Measurements from ENCODE around the gene TAS2R39.

Gene TAS2R39

GRCh38 chr7:143217806-143218205, 34.6 kb downstream of the TAS2R39 start:
- DNase-seq: no peak

DNA sequence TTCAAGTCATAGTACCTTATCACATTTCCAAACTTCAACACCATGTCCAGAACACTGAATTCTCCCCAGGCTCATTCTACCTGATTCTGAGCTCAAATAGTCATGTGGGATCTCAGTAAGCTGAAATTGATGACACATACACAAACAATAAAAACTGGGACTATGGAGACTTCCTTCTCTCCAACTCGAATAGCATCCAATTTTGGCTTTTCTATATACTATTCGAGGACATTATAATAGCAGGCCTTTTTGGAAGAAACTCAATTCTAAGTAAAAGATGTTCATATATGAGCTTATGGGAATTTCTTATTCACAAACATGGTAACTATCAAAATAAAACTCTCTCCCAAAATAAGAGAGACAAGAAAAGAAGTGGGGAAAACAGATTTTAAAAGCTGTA, 38.1 kb downstream of the TAS2R39 start:
- DNase-seq: no peak

DNA sequence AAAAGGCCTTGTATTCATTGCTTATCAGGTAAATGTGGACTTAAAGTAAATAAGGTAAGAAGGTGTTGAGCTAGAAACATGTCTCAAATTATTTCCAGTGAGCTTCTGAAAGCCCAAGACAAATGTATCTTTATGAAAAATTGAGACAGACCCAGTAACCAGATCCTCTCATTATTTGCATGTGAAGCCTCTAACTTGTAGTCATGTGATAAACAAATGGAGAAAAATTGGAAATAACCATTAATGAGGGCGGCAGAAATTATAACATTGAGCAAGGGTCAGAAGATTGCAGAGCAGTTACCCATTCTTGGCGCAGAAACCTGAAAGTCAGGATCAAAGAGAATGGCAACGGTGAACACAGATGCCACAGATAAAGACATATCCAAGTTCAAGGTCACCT, 38.5 kb downstream of the TAS2R39 start, which contains the start of gene TAS2R40:
Gene TAS2R40 (plus strand): TSS at position 301 of the 400 bp plus-strand sequence. CDS start 42 bp downstream, at position 343.
- DNase-seq: no peak

- no peak for DNase-seq
These were observed 39.6 kb downstream of the TAS2R39 start for GRCh38 chr7:143222782-143223181.

DNA sequence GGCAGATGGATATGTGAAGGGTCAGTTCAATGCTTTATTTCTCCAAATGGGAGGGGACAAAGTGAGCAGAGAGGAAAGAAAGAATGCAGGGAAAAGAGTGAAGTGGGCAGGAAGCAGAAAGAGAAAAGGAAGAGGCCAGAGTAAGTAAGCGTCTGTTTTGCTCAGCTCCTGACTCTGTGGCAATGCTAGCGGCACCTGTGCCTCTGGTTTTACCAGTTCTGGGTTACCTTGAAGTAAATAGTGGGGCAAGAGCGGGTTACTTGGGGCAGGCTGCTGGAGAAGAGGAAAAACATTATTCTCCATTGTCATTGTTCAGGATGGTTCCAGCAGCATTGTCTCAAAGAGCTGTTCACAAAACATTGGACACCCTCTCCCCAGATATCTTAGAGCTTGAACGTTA, 40.6 kb downstream of the TAS2R39 start:
- no peak for DNase-seq

GRCh38 chr7:143225047-143225446, 41.8 kb downstream of the TAS2R39 start:
- DNase-seq: no peak

DNA sequence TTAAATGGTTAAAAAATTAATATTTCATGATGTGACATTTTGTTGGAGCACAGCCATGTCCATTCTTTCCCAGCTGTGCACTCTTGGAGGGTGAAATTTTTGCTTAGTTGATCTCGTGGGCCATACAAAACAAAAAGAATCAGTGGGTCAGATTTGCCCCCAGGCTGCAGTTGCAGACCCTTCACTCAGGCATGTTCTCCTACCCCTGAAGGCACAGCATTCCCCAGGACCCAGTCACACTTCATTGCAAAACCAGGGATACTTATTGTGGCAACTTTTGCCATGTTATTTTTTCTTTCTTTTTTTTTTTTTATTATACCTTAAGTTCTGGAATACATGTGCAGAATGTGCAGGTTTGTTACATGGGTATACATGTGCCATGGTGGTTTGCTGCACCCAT, 44.6 kb downstream of the TAS2R39 start:
- no peak for DNase-seq

- peak; percentile 93 to 94 for DNase-seq
These were observed 46.0 kb downstream of the TAS2R39 start for GRCh38 chr7:143229054-143229790.

- no peak for DNase-seq
These were observed 47.6 kb downstream of the TAS2R39 start for GRCh38 chr7:143230602-143231457.

Data from NCI-H526 (cell line).